Panc1 (cell line): Measurements from ENCODE around the gene FAR1.

Experiments used
- TCF7L2 ChIP-seq: IDR thresholded peaks from 2 replicates; pipeline ENCODE4 v1.6.1; 2011; ENCODE audit warnings: mild to moderate bottlenecking, low read depth, low read length, inconsistent platforms
- TF ChIP-seq, protein P1 (sequence below): fragments of 450-650 bp; IDR thresholded peaks from 2 replicates; pipeline ENCODE4 v1.5.1; 2017; ENCODE audit warnings: mild to moderate bottlenecking

DNA sequence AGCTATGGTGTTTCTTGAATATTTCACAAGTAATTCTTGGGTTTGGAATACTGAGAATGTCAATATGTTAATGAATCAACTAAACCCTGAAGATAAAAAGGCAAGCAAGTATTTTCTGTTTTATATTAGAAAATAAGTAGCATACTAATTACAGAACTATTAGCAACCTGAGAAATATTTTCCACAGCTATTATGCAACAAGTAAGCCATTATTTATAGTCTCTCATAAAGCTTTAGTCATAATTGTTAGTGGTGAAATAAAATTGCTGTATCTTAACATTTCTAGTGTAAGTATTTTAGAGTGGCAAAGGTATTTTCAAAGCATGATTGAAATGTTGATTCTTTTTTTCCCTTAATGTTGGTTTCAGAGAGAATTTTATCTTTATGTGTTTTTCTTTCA lies 53.3 kb downstream of the FAR1 start:
- TF ChIP-seq, protein P1, sequence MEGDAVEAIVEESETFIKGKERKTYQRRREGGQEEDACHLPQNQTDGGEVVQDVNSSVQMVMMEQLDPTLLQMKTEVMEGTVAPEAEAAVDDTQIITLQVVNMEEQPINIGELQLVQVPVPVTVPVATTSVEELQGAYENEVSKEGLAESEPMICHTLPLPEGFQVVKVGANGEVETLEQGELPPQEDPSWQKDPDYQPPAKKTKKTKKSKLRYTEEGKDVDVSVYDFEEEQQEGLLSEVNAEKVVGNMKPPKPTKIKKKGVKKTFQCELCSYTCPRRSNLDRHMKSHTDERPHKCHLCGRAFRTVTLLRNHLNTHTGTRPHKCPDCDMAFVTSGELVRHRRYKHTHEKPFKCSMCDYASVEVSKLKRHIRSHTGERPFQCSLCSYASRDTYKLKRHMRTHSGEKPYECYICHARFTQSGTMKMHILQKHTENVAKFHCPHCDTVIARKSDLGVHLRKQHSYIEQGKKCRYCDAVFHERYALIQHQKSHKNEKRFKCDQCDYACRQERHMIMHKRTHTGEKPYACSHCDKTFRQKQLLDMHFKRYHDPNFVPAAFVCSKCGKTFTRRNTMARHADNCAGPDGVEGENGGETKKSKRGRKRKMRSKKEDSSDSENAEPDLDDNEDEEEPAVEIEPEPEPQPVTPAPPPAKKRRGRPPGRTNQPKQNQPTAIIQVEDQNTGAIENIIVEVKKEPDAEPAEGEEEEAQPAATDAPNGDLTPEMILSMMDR, result no peak
- no peak for TF ChIP-seq TCF7L2
